Nephron (organoid): ENCODE results near the gene DENND2A.

Source experiments
- H3K27ac Mint-ChIP-seq, 3 experiments: 2 replicates each; pipeline ENCODE4 v1.8.0; 2020; ENCODE audit warnings: mixed read lengths in 3 of 3, mild to moderate bottlenecking in 2 of 3, moderate library complexity in 1 of 3
- H3K27me3 Mint-ChIP-seq: 2 replicates; pipeline ENCODE4 v1.8.0; 2021; ENCODE audit warnings: low read depth, mild to moderate bottlenecking, moderate library complexity, mixed read lengths
- H3K36me3 Mint-ChIP-seq: 2 replicates; pipeline ENCODE4 v1.8.0; 2020; ENCODE audit warnings: low read depth, mixed read lengths
- H3K4me1 Mint-ChIP-seq: 2 replicates; pipeline ENCODE4 v1.8.0; 2020; ENCODE audit warnings: mixed read lengths
- H3K4me3 Mint-ChIP-seq, 3 experiments: 2 replicates each; pipeline ENCODE4 v1.8.0; 2020; ENCODE audit warnings: mild to moderate bottlenecking in 3 of 3, mixed read lengths in 3 of 3, moderate library complexity in 2 of 3
- H3K9me3 Mint-ChIP-seq: 2 replicates; pipeline ENCODE4 v1.8.0; 2020; ENCODE audit warnings: mixed read lengths
- TF ChIP-seq, protein P1 (sequence below), 3 experiments: fragments of 200-600 bp; sonication (generic); IDR thresholded peaks; one replicate each; pipeline ENCODE4 v1.5.0; 2021; ENCODE audit warnings: antibody characterized with exemption in 3 of 3; ENCODE audit not compliant: unreplicated experiment in 3 of 3

Gene DENND2A

DNA sequence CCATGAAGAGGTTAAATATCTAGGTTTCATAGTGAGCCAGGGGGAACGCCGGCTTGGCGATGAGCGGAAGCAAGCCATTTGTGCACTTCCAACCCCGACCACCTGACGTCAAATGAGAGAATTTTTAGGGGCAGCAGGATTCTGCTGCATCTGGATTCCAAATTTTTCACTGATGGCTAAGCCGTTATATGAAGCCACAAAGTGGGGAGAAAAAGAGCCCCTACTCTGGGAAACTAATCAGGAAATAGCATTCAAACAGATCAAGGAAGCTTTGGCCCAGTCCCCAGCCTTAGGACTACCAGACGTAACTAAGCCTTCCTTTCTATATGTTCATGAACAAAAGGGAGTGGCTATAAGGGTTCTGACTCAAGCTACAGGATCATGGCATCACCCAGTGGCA, 19.2 kb upstream of the DENND2A start:
- Mint-ChIP-seq H3K4me3 (no peak overlapping the region), H3K27ac (no peak overlapping the region), H3K27me3 (peaks cover 8% of the 10 kb centered on the region), H3K9me3 (no peaks in the 10 kb centered on the region), H3K4me1 (peaks cover 17% of the 10 kb centered on the region), H3K36me3 (no peaks in the 10 kb centered on the region)
- TF ChIP-seq, protein P1, sequence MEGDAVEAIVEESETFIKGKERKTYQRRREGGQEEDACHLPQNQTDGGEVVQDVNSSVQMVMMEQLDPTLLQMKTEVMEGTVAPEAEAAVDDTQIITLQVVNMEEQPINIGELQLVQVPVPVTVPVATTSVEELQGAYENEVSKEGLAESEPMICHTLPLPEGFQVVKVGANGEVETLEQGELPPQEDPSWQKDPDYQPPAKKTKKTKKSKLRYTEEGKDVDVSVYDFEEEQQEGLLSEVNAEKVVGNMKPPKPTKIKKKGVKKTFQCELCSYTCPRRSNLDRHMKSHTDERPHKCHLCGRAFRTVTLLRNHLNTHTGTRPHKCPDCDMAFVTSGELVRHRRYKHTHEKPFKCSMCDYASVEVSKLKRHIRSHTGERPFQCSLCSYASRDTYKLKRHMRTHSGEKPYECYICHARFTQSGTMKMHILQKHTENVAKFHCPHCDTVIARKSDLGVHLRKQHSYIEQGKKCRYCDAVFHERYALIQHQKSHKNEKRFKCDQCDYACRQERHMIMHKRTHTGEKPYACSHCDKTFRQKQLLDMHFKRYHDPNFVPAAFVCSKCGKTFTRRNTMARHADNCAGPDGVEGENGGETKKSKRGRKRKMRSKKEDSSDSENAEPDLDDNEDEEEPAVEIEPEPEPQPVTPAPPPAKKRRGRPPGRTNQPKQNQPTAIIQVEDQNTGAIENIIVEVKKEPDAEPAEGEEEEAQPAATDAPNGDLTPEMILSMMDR (IDR thresholded peaks at IDR 0.05; ENCODE audit: unreplicated experiment in 3 of 3): no peak

DNA sequence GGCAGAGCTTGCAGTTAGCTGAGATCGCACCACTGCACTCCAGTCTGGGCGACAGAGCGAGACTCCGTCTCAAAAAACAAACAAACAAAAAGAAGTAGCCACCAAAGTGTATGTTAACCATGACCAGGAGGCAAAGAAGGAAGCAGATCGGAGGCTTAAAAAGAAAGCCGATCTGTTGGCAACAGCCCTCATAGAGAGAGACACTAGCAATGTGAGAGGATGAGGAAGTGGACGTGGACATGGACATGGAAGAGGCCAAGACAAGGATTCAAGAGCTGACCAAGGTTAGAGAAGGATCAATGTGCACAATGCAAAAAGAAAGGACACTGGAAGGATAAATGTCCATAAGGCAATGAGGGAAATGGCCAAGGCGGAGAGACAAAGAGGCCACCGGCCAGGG, 17.3 kb upstream of the DENND2A start:
- peaks cover 25% of the 10 kb centered on the region for H3K4me1 Mint-ChIP-seq
- H3K36me3 Mint-ChIP-seq: no peaks in the 10 kb centered on the region
- H3K27ac Mint-ChIP-seq: no peak overlapping the region
- peaks cover 8% of the 10 kb centered on the region for H3K27me3 Mint-ChIP-seq
- no peaks in the 10 kb centered on the region for H3K9me3 Mint-ChIP-seq
- TF ChIP-seq, protein P1 (IDR thresholded peaks at IDR 0.05; ENCODE audit: unreplicated experiment in 3 of 3): no peak
- no peak overlapping the region for H3K4me3 Mint-ChIP-seq

DNA sequence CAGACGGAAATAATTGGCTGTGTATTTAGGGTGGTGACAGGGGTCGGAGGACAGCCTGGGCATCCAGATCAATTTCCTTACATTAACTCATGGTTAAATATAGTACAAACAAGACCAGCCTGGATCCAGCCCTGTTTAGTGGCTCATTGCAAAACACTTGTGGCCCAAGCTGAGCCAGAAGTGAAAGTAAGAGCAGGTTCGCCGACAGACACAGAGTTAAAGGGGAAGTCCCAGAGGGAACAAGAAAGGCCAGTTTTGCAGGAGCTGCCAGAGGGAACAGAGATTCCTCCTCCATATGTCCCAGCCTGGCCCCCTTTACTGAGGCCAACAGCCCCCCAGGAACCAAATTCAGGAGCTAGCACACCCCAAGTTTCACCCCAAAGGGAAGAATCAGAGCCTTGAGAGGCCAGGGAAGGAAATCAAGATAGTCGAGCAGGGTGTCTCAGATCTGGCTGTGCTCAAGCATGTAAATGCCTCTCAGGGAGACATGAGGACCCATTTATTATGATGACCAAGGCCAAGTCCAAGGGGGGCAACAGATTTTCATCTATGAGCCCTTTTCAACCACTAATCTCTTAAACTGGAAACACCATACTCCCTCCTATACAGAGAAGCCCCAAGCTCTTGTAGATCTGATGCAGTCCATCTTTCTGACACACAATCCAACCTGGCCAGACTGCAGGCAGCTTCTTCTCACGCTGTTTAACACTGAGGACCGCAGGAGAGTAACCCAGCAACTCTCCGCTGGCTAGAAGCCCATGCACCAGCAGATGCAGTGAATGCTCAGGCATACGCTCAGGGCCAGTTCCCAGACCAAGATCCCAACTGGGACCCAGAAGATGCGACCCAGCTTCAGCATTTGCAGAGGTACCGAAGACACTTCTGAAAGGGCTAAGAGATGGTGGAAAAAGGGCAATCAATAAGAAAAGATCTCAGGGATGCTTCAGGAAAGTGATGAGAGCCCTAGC, 16.2 kb upstream of the DENND2A start:
- Mint-ChIP-seq H3K27ac (peak overlapping the region; percentile 74 to 89 (median 88)), H3K36me3 (no peaks in the 10 kb centered on the region), H3K27me3 (peaks cover 8% of the 10 kb centered on the region), H3K4me3 (peak overlapping the region in 2 of 3 experiments; percentile 33 to 67), H3K9me3 (no peaks in the 10 kb centered on the region), H3K4me1 (peaks cover 25% of the 10 kb centered on the region)
- TF ChIP-seq, protein P1 (IDR thresholded peaks at IDR 0.05; ENCODE audit: unreplicated experiment in 3 of 3): no peak

DNA sequence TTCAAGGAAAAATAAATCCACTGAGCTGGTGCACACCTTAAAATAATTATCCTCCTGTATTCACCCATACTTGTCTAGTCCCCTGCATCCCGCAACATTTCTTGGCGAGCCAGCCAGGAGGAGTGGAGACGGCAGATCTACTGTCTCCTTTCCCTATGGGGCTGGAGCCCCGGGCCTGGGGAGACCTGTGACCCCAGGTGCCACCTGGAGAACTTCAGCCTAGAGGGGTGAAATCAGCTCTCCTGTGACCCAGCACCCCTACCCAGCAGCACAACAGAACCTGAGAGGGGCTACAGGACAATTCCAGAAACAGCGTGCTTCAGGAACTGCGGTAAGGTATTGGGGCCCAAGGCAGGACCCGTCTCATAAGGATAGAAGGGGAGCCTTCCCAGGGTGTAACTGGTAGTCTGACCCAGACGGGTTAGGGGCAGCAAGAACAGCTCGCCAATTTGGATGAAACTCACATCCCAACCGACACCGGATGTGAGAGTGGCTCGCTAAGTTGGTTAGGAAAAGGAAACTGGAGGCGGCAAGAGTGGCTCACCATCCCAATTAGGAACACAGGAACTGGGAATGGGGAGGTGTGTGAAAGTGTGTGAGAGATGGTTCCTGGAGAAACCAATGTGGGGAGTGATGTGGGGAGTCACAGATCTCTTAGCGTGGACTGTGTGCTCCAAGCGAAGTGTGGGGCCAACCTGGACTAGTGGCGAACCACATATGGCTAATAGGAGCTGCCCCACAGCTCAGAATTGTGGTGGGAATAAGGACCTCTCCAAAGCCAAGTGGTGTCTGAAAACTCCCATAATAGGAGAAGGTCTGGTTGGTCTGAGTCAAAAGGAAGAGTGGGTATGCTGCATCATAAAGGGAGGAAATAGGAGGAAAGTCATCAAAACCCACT, 15.1 kb upstream of the DENND2A start:
- H3K27ac Mint-ChIP-seq: peak overlapping the region; percentile 74 to 89 (median 88)

DNA sequence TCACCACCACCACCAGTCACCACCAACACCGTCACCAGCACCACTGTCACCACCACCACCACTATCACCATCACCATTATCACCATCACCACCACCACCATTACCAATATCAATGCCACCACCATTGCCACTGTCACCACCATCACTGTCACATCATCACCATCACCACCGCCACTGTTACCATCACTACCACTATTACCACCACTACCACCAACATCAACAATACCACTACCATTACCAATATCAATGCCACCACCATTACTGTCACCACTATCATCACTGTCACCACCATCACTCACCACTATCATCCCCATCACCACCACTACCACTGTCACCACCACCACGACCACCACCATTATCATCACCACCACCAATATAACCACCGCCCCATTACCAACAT, 14.0 kb upstream of the DENND2A start:
- TF ChIP-seq, protein P1 (IDR thresholded peaks at IDR 0.05; ENCODE audit: unreplicated experiment in 3 of 3): no peak
- peaks cover 25% of the 10 kb centered on the region for H3K4me1 Mint-ChIP-seq
- no peak overlapping the region for H3K4me3 Mint-ChIP-seq
- no peaks in the 10 kb centered on the region for H3K36me3 Mint-ChIP-seq
- H3K9me3 Mint-ChIP-seq: no peaks in the 10 kb centered on the region
- H3K27ac Mint-ChIP-seq: no peak overlapping the region
- peaks cover 8% of the 10 kb centered on the region for H3K27me3 Mint-ChIP-seq

More for the DNA sequence above, 15.1 kb upstream of the DENND2A start:
- H3K4me3 Mint-ChIP-seq: peak overlapping the region in 1 of 3 experiments; percentile 67
- no peaks in the 10 kb centered on the region for H3K9me3 Mint-ChIP-seq
- TF ChIP-seq, protein P1 (IDR thresholded peaks at IDR 0.05; ENCODE audit: unreplicated experiment in 3 of 3): no peak
- peaks cover 25% of the 10 kb centered on the region for H3K4me1 Mint-ChIP-seq
- no peaks in the 10 kb centered on the region for H3K36me3 Mint-ChIP-seq
- peaks cover 8% of the 10 kb centered on the region for H3K27me3 Mint-ChIP-seq
